Measurements from ENCODE around the gene STKLD1.
A peak's percentile ranks its signal among the peaks of the same experiment; 100 is the strongest.

STKLD1 gene

GRCh38 chr9:133415170-133415569 lies 39.0 kb downstream of the STKLD1 start:
- TF ChIP-seq CTCF (IDR thresholded peaks at IDR 0.05; ENCODE audit: low read depth, low read length): no peak
- no peaks in the 10 kb centered on the region for H3K27me3 ChIP-seq (ENCODE audit: insufficient read depth, low read depth, severe bottlenecking)
- DNase-seq: no peak
- no peak overlapping the region for H3K27ac ChIP-seq
- H3K9me3 ChIP-seq (ENCODE audit: severe bottlenecking): no peaks in the 10 kb centered on the region
- H3K36me3 ChIP-seq: peaks cover 49% of the 10 kb centered on the region
- no peak overlapping the region for H3K4me3 ChIP-seq (ENCODE audit: low read depth, low read length)

- Histone ChIP-seq H3K9me3 (ENCODE audit: severe bottlenecking) (no peaks in the 10 kb centered on the region), H3K27ac (peak within 1 kb of the TSS; percentile 87), H3K27me3 (ENCODE audit: insufficient read depth, low read depth, severe bottlenecking) (no peaks in the 10 kb centered on the region), H3K4me3 (ENCODE audit: low read depth, low read length) (peak within 1 kb of the TSS; percentile 92), H3K36me3 (peaks cover 38% of the 10 kb centered on the region)
- DNase-seq: peak; percentile 90
- no peak for TF ChIP-seq CTCF (IDR thresholded peaks at IDR 0.05; ENCODE audit: low read depth, low read length)
Observed at GRCh38 chr9:133417541-133418461, 41.6 kb downstream of the STKLD1 start, which contains the start of gene REXO4. REXO4 (minus strand) TSS chr9:133418010; CDS start chr9:133417844, 166 bp downstream.

GRCh38 chr9:133419005-133419404 lies 42.8 kb downstream of the STKLD1 start:
- H3K9me3 ChIP-seq (ENCODE audit: severe bottlenecking): no peaks in the 10 kb centered on the region
- H3K27me3 ChIP-seq (ENCODE audit: insufficient read depth, low read depth, severe bottlenecking): no peaks in the 10 kb centered on the region
- TF ChIP-seq CTCF (IDR thresholded peaks at IDR 0.05; ENCODE audit: low read depth, low read length): no peak
- no peak overlapping the region for H3K27ac ChIP-seq
- no peak for DNase-seq
- H3K36me3 ChIP-seq: peaks cover 27% of the 10 kb centered on the region
- no peak overlapping the region for H3K4me3 ChIP-seq (ENCODE audit: low read depth, low read length)

- H3K27ac ChIP-seq: no peak overlapping the region
- H3K36me3 ChIP-seq: peaks cover 13% of the 10 kb centered on the region
- no peaks in the 10 kb centered on the region for H3K9me3 ChIP-seq (ENCODE audit: severe bottlenecking)
- no peak for DNase-seq
- no peak overlapping the region for H3K4me3 ChIP-seq (ENCODE audit: low read depth, low read length)
- no peak for TF ChIP-seq CTCF (IDR thresholded peaks at IDR 0.05; ENCODE audit: low read depth, low read length)
- H3K27me3 ChIP-seq (ENCODE audit: insufficient read depth, low read depth, severe bottlenecking): no peaks in the 10 kb centered on the region
Observed at GRCh38 chr9:133420392-133420827, 44.2 kb downstream of the STKLD1 start.

- Histone ChIP-seq H3K27me3 (ENCODE audit: insufficient read depth, low read depth, severe bottlenecking) (no peaks in the 10 kb centered on the region), H3K27ac (no peak within 1 kb of the TSS), H3K36me3 (no peaks in the 10 kb centered on the region), H3K9me3 (ENCODE audit: severe bottlenecking) (no peaks in the 10 kb centered on the region), H3K4me3 (ENCODE audit: low read depth, low read length) (no peak within 1 kb of the TSS)
- DNase-seq: peak; percentile 53
- TF ChIP-seq CTCF (IDR thresholded peaks at IDR 0.05; ENCODE audit: low read depth, low read length): peak; percentile 50; the same call in 1 of the 2 replicates
Observed at GRCh38 chr9:133421615-133422542, 45.7 kb downstream of the STKLD1 start, which contains the start of gene ADAMTS13. ADAMTS13 (plus strand) TSS chr9:133422367; CDS start chr9:133422444, 77 bp downstream.

Measured in WERI-Rb-1 (cell line).